Mesendoderm (in vitro differentiated cells): ENCODE results near the gene CLIP1.
A peak's percentile ranks its signal among the peaks of the same experiment; 100 is the strongest.

Source experiments
- DNase-seq: peaks from one replicate; pipeline ENCODE4 v3.0.0; 2013
- H2AK5ac ChIP-seq: 2 replicates; pipeline ENCODE4 v1.6.1; 2013; ENCODE audit warnings: low read length, inconsistent platforms
- H2BK120ac ChIP-seq: 2 replicates; pipeline ENCODE4 v1.6.1; 2013; ENCODE audit warnings: low read depth, mild to moderate bottlenecking, low read length, moderate library complexity, mixed read lengths
- H2BK15ac ChIP-seq: replicated peaks from 2 replicates; pipeline ENCODE4 v1.6.1; 2013; ENCODE audit warnings: low read depth, mild to moderate bottlenecking, moderate library complexity
- H2BK5ac ChIP-seq: 2 replicates; pipeline ENCODE4 v1.6.1; 2013; ENCODE audit warnings: low read length, inconsistent platforms
- H3K18ac ChIP-seq: 2 replicates; pipeline ENCODE4 v1.6.1; 2013; ENCODE audit warnings: mild to moderate bottlenecking, low read length, mixed read lengths
- H3K23ac ChIP-seq: one replicate; pipeline ENCODE4 v1.6.1; 2013; ENCODE audit warnings: low read length
- H3K27ac ChIP-seq: 2 replicates; pipeline ENCODE4 v1.5.1; 2013; ENCODE audit warnings: low read depth, mild to moderate bottlenecking, inconsistent platforms, low read length, moderate library complexity
- H3K27me3 ChIP-seq: 2 replicates; pipeline ENCODE4 v1.6.1; 2013; ENCODE audit warnings: low read length, control low read depth, mild to moderate bottlenecking, inconsistent platforms; ENCODE audit not compliant: insufficient read depth, poor library complexity
- H3K36me3 ChIP-seq: 2 replicates; pipeline ENCODE4 v1.6.1; 2013; ENCODE audit warnings: low read length, inconsistent platforms; ENCODE audit not compliant: control insufficient read depth, insufficient read depth
- H3K4ac ChIP-seq: one replicate; pipeline ENCODE4 v1.6.1; 2013; ENCODE audit warnings: low read depth, mild to moderate bottlenecking, low read length, moderate library complexity
- H3K4me1 ChIP-seq: 2 replicates; pipeline ENCODE4 v1.6.1; 2013; ENCODE audit warnings: low read depth, low read length, inconsistent platforms; ENCODE audit not compliant: control insufficient read depth
- H3K4me2 ChIP-seq: 2 replicates; pipeline ENCODE4 v1.6.1; 2013; ENCODE audit warnings: low read length
- H3K4me3 ChIP-seq: 2 replicates; pipeline ENCODE4 v1.5.1; 2013; ENCODE audit warnings: mild to moderate bottlenecking, low read length
- H3K56ac ChIP-seq: one replicate; pipeline ENCODE4 v1.6.1; 2013; ENCODE audit warnings: low read length
- H3K79me1 ChIP-seq: 2 replicates; pipeline ENCODE4 v1.6.1; 2013; ENCODE audit warnings: low read length, inconsistent platforms
- H3K79me2 ChIP-seq: 2 replicates; pipeline ENCODE4 v1.6.1; 2013; ENCODE audit warnings: mild to moderate bottlenecking, low read length; ENCODE audit not compliant: control insufficient read depth, insufficient read depth
- H3K9ac ChIP-seq: 2 replicates; pipeline ENCODE4 v1.6.1; 2013; ENCODE audit warnings: low read length, inconsistent platforms
- H4K5ac ChIP-seq: one replicate; pipeline ENCODE4 v1.6.1; 2013; ENCODE audit warnings: low read length
- H4K8ac ChIP-seq: one replicate; pipeline ENCODE4 v1.6.1; 2013; ENCODE audit warnings: low read depth, mild to moderate bottlenecking, control low read depth, low read length, moderate library complexity
- WGBS: extraction: QIAGEN DNeasy Blood & Tissue Kit; methylation state at CpG from one replicate; pipeline ENCODE4 v1.1.7; 2013; ENCODE audit warnings: low lambda C conversion rate, missing lambda C conversion rate; ENCODE audit not compliant: insufficient coverage; ENCODE audit errors: extremely low coverage; 5-methylcytosine and 5-hydroxymethylcytosine counted together

CLIP1 gene

GRCh38 chr12:122336015-122336946 lies 86.2 kb downstream of the CLIP1 start:
- peak; percentile 29 for DNase-seq
- Histone ChIP-seq H3K4me1 (no peaks in the 10 kb centered on the region), H3K79me1 (no peaks in the 10 kb centered on the region), H4K5ac (no peak overlapping the region), H3K27ac (no peak overlapping the region), H3K36me3 (no peaks in the 10 kb centered on the region), H2BK15ac (no peak overlapping the region), H3K56ac (no peak overlapping the region), H2AK5ac (no peak overlapping the region), H3K4me2 (no peak overlapping the region), H2BK5ac (no peak overlapping the region), H3K4ac (no peak overlapping the region), H3K4me3 (no peak overlapping the region), H3K23ac (no peak overlapping the region), H3K79me2 (no peaks in the 10 kb centered on the region), H4K8ac (no peak overlapping the region), H3K27me3 (no peaks in the 10 kb centered on the region), H2BK120ac (no peak overlapping the region), H3K9ac (no peak overlapping the region), H3K18ac (no peak overlapping the region)
- WGBS: no CpG with 5 or more reads among the region's 8 CpGs

GRCh38 chr12:122333142-122334087 lies 89.1 kb downstream of the CLIP1 start:
- Histone ChIP-seq H2BK15ac (no peak overlapping the region), H3K9ac (no peak overlapping the region), H3K18ac (no peak overlapping the region), H3K79me2 (no peaks in the 10 kb centered on the region), H3K4me2 (no peak overlapping the region), H3K4me3 (no peak overlapping the region), H4K5ac (no peak overlapping the region), H3K4ac (no peak overlapping the region), H3K36me3 (no peaks in the 10 kb centered on the region), H4K8ac (no peak overlapping the region), H3K27me3 (no peaks in the 10 kb centered on the region), H3K4me1 (no peaks in the 10 kb centered on the region), H3K56ac (no peak overlapping the region), H3K27ac (no peak overlapping the region), H3K79me1 (no peaks in the 10 kb centered on the region), H3K23ac (no peak overlapping the region), H2BK5ac (no peak overlapping the region), H2BK120ac (no peak overlapping the region), H2AK5ac (no peak overlapping the region)
- WGBS: no CpG with 5 or more reads among the region's 14 CpGs
- DNase-seq: no peak

GRCh38 chr12:122327494-122328385 lies 94.7 kb downstream of the CLIP1 start:
- Histone ChIP-seq H3K27ac (no peak overlapping the region), H3K9ac (no peak overlapping the region), H2AK5ac (no peak overlapping the region), H4K5ac (no peak overlapping the region), H3K4ac (no peak overlapping the region), H3K4me2 (no peak overlapping the region), H3K27me3 (no peaks in the 10 kb centered on the region), H3K18ac (no peak overlapping the region), H3K4me3 (no peak overlapping the region), H3K36me3 (peaks cover 1% of the 10 kb centered on the region), H3K79me2 (no peaks in the 10 kb centered on the region), H3K4me1 (no peaks in the 10 kb centered on the region), H2BK5ac (no peak overlapping the region), H3K79me1 (no peaks in the 10 kb centered on the region), H3K56ac (no peak overlapping the region), H3K23ac (no peak overlapping the region), H2BK15ac (no peak overlapping the region), H2BK120ac (no peak overlapping the region), H4K8ac (no peak overlapping the region)
- no peak for DNase-seq
- no CpG with 5 or more reads among the region's 18 CpGs for WGBS

- H3K9ac ChIP-seq: no peak overlapping the region
- no peak overlapping the region for H2AK5ac ChIP-seq
- no peak overlapping the region for H2BK5ac ChIP-seq
- H2BK120ac ChIP-seq: no peak overlapping the region
- no peak overlapping the region for H3K23ac ChIP-seq
- no peak overlapping the region for H3K4ac ChIP-seq
- H3K56ac ChIP-seq: no peak overlapping the region
- no peak overlapping the region for H4K5ac ChIP-seq
- WGBS: no CpG with 5 or more reads among the region's 1 CpG
- H3K4me3 ChIP-seq: no peak overlapping the region
- no peaks in the 10 kb centered on the region for H3K4me1 ChIP-seq
- H3K27me3 ChIP-seq: no peaks in the 10 kb centered on the region
- no peak overlapping the region for H3K4me2 ChIP-seq
- H3K18ac ChIP-seq: no peak overlapping the region
- H3K79me2 ChIP-seq: no peaks in the 10 kb centered on the region
- no peak overlapping the region for H2BK15ac ChIP-seq
- no peak for DNase-seq
- H3K27ac ChIP-seq: no peak overlapping the region
- H3K36me3 ChIP-seq: peaks cover 1% of the 10 kb centered on the region
- no peak overlapping the region for H4K8ac ChIP-seq
- H3K79me1 ChIP-seq: no peaks in the 10 kb centered on the region
These were observed 95.5 kb downstream of the CLIP1 start for GRCh38 chr12:122327014-122327413.

- no peaks in the 10 kb centered on the region for H3K79me1 ChIP-seq
- no peaks in the 10 kb centered on the region for H3K79me2 ChIP-seq
- no peaks in the 10 kb centered on the region for H3K27me3 ChIP-seq
- no peak overlapping the region for H2BK15ac ChIP-seq
- no peak overlapping the region for H2BK120ac ChIP-seq
- peaks cover 1% of the 10 kb centered on the region for H3K36me3 ChIP-seq
- H3K23ac ChIP-seq: no peak overlapping the region
- H3K18ac ChIP-seq: no peak overlapping the region
- H3K4ac ChIP-seq: no peak overlapping the region
- no peak overlapping the region for H3K9ac ChIP-seq
- no peak for DNase-seq
- H4K5ac ChIP-seq: no peak overlapping the region
- H3K4me3 ChIP-seq: no peak overlapping the region
- WGBS: no CpG with 5 or more reads among the region's 5 CpGs
- no peak overlapping the region for H4K8ac ChIP-seq
- no peak overlapping the region for H2BK5ac ChIP-seq
- H3K4me1 ChIP-seq: no peaks in the 10 kb centered on the region
- no peak overlapping the region for H3K27ac ChIP-seq
- H3K4me2 ChIP-seq: no peak overlapping the region
- no peak overlapping the region for H3K56ac ChIP-seq
- H2AK5ac ChIP-seq: no peak overlapping the region
These were observed 95.9 kb downstream of the CLIP1 start for GRCh38 chr12:122326586-122326985.
